GM18907 (cell line): ENCODE results near the gene DIP2C.
"Not testable (repeated sequence)": the region's sequence is repeated elsewhere in the genome, so short reads cannot be mapped to it uniquely, and the experiment has no call there.

Experiments used
- ATAC-seq: cut with Tn5 transposase; IDR thresholded peaks from one replicate; pipeline ENCODE4 v1.9.1; 2021; ENCODE audit warnings: mild to moderate bottlenecking, moderate library complexity; ENCODE audit not compliant: unreplicated experiment

DIP2C gene

GRCh38 chr10:525565-526315 lies 163.7 kb downstream of the DIP2C start:
- ATAC-seq, result no peak

DNA sequence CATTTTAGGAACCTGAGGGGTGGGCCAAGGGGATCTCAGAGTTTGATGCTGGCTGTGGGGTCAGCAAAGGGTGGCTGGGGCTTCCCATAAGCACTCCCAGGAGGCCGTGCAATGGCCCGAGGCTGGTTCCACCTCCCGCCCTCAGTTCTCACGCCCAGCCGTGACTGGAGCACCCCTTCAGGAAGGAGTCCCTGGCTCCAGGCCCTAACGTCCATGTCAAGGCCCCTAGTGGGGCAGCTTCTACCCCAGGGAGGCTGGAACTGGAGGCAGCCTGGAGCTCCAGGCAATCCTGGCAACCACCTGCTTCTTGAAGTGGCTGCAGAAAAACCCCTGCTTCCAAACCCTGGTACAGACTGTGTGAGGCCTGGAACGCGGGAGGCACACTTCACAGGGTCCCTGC lies 165.5 kb downstream of the DIP2C start:
- no peak for ATAC-seq

- ATAC-seq, result no peak
Measured at GRCh38 chr10:522350-522749, 167.1 kb downstream of the DIP2C start.

DNA sequence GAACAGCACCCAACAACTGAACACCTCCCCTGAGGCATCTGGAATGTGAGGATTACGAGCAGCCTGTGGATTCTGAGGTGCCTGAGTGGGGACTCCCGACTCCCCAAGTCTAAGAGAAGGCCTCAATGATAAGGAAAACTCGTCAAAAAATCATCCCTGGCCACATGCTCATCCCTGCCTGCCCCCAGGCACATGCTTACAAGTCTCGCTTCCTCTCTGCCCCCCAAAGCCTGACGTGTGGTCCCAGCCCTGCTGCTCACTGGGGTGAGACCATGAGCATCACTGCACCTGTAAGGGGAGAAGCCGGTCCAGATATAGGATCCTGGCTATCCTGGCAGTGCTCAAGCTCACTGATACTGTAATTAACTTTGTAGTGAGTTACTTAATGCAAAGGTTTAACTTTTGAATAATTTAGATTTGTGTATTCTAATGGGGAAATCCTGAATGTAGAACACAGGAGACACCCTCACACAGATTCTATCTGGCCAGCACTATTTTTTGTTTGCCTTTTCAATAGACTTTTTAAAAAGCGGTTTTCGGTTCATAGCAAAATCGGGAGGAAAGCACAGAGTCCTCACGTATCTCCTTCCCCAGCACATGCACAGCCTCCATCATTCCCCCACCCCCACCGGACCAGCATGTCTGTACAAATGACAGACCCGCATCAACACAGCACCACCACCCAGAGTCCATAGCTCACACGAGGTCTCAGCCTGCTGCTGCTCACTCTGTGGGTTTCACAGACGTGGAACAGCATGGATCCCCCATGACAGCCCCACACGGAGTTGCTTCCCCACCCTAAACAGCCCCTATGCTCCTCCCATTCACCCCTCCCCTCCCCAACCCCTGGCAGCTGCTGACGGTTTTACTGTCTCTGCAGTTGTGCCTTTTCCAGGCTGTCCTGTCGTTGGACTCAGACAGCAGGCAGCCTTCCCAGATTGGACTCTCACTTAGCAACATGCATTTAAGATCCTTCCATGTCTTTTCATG lies 167.9 kb downstream of the DIP2C start:
- no peak for ATAC-seq

DNA sequence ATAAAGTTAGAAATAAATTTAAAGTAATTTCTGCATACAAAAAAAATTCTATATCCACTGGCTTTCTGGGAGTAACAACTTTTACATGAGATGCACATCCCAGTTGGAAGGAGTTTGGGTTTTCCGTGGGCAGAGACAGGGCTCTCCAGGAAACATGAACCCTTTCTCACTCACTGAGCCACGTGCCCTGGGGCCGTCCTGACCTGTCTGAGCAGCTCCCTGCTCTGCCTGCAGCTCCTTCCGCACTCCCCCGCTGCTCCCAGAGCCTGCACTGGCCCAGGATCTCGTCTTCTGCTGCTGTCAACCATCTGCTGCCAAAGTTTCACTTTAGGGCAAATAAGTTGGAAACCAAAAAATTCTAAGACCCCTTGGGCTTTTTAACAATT lies 169.1 kb downstream of the DIP2C start:
- ATAC-seq, result no peak

DNA sequence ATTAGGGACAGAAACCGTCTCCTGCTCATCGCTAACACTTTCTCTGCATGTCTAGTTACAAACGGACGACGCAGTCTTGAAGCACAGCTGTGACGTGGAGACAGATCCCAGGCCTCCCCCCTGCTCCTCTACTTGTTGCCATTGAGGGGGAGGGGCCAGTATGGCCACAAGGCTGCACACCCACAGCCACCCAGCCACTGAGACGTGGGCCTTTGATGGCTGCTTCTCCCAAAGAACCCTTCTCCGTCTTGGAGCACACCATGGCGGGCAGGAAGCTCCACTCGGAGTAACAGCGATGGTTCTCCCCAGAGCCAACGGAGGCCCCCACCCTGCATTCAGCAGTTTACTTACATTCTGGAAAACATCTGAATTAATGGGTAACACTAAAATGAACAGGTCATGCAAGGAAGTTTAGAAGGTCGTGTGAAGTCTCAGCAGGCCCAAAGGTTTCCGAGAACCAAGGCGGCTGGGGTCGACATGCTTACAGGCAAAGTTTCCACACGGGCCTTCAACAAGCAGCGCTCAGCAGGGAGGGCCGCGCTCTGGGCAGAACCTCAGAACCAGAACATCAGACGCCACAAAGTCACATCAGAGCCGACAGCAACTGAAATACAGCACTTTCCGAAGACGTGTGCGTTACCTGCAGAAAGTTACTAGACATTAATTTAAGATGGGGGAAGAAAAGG lies 169.6 kb downstream of the DIP2C start:
- ATAC-seq, result no peak

DNA sequence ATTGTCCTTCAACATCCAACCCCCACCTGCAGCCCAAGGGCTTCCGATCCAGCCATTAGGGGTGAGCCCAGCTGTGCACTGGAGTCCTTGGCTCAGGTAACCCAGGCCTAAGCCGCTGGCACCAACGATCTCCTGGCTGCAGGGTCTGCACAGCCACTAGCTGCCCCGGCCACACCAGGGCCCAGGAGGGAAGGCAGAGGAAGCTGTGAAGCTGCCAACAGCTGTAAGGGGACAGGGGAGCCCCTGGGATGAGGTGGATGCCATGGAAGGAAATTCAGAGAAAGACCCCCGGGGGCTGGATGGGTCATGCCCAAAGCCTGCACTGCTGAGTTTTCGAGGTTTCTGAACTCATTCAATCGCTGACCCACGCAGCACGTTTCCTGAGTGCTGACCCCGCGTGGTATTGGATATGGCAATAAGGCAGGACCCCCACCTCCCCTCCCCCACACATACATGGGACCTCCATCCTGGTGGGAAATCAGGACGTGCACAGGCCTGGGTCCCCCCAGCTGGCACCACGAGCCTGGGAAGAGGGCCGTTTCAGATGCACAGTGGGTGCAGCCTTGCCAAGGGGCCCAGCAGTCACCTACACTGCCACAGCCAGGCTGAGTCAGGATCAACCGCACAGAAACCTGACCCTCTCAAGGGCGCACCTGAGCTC lies 170.3 kb downstream of the DIP2C start:
- no peak for ATAC-seq

DNA sequence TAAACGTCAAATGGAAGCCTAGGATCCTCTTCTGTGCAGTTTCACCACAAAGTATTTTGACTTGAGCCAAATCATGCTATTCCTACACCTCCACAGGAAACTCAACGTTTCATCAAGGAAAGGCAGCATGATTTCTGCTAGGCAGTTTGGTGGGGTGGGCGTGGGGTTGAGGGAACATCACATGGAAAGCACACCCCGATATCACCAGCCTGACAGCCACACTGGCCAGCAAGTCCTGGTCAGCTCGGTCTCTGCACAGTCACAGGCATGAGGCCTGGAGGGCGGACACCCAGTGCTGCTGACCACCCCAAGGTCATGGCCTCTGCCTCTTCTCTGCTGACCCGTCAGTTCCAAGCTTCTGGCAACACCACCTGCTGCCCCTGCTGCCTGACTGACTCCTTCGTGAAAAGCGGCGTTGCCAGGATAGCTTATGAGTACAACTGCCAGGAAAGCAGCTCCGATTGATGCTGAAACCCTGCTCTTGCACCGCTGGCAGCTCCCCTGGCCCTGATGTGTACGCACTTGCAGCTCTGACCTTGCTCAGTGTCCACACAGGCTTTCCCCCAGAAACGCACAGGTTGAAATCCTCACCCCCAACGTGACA lies 171.5 kb downstream of the DIP2C start:
- no peak for ATAC-seq

DNA sequence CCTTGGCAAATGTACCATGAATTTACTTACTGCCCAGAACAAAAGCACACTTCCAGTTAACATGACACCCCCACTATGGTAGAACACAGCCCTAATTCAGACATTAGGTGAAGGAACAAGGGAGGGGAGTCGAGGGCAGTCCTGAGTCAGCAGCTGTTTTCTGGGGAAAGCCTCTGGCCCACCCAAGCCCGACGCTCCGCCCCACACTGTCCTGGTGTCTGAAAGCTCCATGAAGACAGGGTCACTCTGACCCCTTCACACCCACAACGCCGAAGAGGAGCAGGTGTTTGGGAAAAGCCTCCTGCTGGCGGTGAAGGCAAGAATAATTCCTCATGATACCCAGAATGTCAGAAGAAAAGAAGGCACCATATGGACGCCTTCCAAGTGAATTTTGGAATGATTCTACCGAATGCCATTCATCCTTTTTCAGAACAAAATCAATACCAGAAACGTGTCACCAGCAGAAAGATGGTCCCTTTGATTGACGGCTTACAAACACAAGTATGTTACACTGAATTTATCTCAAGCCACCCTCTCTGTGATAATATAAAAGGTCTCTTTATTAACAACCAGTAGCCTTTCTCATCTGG lies 172.1 kb downstream of the DIP2C start:
- no peak for ATAC-seq

GRCh38 chr10:516764-517163 lies 172.7 kb downstream of the DIP2C start:
- ATAC-seq, result no peak

- ATAC-seq, result no peak
Measured at GRCh38 chr10:515674-516073, 173.8 kb downstream of the DIP2C start.

GRCh38 chr10:514137-514671 lies 175.3 kb downstream of the DIP2C start:
- ATAC-seq, result no peak

DNA sequence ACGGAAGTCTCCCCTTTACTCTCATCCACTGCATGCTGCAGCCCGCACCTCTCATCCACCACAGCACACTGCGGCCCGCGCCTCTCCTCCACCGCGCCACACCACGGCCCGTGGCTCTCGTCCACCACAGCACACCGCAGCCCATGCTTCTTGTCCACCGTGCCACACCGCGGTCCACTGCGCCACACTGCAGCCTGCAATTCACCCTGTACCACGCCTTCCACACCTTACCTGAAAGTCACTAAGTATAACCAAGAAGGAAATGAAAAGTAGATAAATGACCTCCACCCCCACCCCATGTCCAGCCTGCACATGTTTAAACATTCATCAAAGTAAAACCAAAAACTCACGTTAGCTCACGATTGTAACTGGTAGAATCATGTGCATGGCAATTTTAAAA lies 176.1 kb downstream of the DIP2C start:
- no peak for ATAC-seq

DNA sequence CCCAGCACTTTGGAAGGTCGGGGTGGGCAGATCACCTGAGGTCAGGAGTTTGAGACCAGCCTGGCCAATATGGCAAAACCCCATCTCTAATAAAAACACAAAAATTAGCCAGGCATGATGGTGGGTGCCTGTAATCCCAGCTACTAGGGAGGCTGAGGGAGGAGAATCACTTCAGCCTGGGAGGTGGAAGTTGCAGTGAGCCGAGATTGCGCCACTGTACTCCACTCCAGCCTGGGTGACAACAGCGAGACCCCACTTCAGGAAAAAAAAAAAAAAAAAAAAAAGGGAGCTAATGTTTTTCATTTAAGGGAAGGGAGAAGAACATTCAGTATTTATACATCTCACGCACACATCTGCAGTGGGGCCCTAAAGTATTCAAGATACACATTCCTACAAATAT lies 176.8 kb downstream of the DIP2C start:
- not testable (repeated sequence) for ATAC-seq

DNA sequence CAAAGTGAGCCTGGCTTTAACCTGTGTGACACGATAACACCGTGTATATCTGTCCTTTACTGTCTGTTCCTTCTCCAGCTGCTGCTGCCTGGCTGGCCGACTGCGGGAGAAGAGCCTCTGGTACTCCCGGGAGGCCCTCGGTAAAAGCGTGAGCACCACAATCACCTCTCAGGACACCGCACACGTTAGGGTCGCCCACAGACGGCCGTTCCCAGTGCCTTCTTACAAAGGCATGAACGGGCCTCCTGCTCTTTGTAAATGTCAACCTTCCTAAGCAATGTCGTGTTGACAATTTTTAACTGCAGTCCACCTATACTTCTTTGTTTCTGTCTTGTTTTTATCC lies 177.6 kb downstream of the DIP2C start:
- ATAC-seq, result no peak

GRCh38 chr10:511101-511848 lies 178.2 kb downstream of the DIP2C start:
- ATAC-seq, result peak; percentile 74

DNA sequence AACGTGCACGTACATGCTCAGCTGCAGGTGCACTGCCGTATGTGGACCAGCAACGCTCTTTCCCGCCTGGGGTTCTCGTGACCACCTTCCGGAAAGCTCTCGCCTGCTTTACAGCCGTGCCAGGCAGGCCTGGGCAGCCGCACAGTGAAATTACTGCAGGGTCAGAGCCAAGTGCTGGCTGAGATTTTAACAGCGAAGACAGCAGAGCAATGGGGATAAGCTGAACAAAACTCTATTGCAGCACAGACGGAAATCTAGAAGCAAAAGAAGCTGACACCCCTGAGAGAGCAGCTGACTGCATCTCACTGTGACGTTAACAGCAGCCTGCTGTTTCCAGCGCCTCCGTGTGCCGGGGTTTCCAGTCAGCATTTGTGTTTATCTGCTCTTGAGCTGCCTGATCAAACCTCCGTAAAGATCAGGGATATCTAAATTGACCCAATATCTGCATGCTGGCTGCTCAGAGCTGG lies 179.0 kb downstream of the DIP2C start:
- no peak for ATAC-seq

- no peak for ATAC-seq
Measured at GRCh38 chr10:509361-510102, 179.9 kb downstream of the DIP2C start.
